ENCODE results near the gene PSMD7. TPM values are rescaled to one million over a fixed set of nuclear protein-coding genes. Genes with fewer than 3 reads are reported as not detected.

The PSMD7 gene
- total RNA-seq, 1 donor from 2014 or later: 114 TPM

GRCh38 chr16:74304164-74304834, 7.7 kb downstream of the PSMD7 start:
- DNase-seq (ENCODE audit: low read depth, low spot score): no peak
- Mint-ChIP-seq H3K27me3 (ENCODE audit: low read depth) (no peaks in the 10 kb centered on the region), H3K36me3 (ENCODE audit: low read depth) (peaks cover 8% of the 10 kb centered on the region), H3K4me3 (no peak overlapping the region), H3K27ac (ENCODE audit: unreplicated experiment) (no peak overlapping the region), H3K4me1 (no peaks in the 10 kb centered on the region), H3K9me3 (no peaks in the 10 kb centered on the region)
- peak; percentile 60 for TF ChIP-seq CTCF (conservative IDR thresholded peaks at IDR 0.05)

GRCh38 chr16:74304835-74305176, 8.2 kb downstream of the PSMD7 start:
- no peak overlapping the region for H3K27ac Mint-ChIP-seq (ENCODE audit: unreplicated experiment)
- no peaks in the 10 kb centered on the region for H3K4me1 Mint-ChIP-seq
- H3K4me3 Mint-ChIP-seq: no peak overlapping the region
- peaks cover 8% of the 10 kb centered on the region for H3K36me3 Mint-ChIP-seq (ENCODE audit: low read depth)
- H3K27me3 Mint-ChIP-seq (ENCODE audit: low read depth): no peaks in the 10 kb centered on the region
- H3K9me3 Mint-ChIP-seq: no peaks in the 10 kb centered on the region
- TF ChIP-seq CTCF (conservative IDR thresholded peaks at IDR 0.05): peak; percentile 3
- DNase-seq (ENCODE audit: low read depth, low spot score): no peak

- no peaks in the 10 kb centered on the region for H3K9me3 Mint-ChIP-seq
- H3K4me3 Mint-ChIP-seq: no peak overlapping the region
- no peaks in the 10 kb centered on the region for H3K27me3 Mint-ChIP-seq (ENCODE audit: low read depth)
- no peaks in the 10 kb centered on the region for H3K4me1 Mint-ChIP-seq
- TF ChIP-seq CTCF (conservative IDR thresholded peaks at IDR 0.05): no peak
- no peak overlapping the region for H3K27ac Mint-ChIP-seq (ENCODE audit: unreplicated experiment)
- H3K36me3 Mint-ChIP-seq (ENCODE audit: low read depth): peaks cover 8% of the 10 kb centered on the region
- no peak for DNase-seq (ENCODE audit: low read depth, low spot score)
Observed at GRCh38 chr16:74305281-74305680, 8.7 kb downstream of the PSMD7 start.

- DNase-seq (ENCODE audit: low read depth, low spot score): no peak
- no peak for TF ChIP-seq CTCF (conservative IDR thresholded peaks at IDR 0.05)
- Mint-ChIP-seq H3K9me3 (no peaks in the 10 kb centered on the region), H3K4me1 (no peaks in the 10 kb centered on the region), H3K36me3 (ENCODE audit: low read depth) (peaks cover 4% of the 10 kb centered on the region), H3K27me3 (ENCODE audit: low read depth) (no peaks in the 10 kb centered on the region), H3K4me3 (no peak overlapping the region), H3K27ac (ENCODE audit: unreplicated experiment) (no peak overlapping the region)
Observed at GRCh38 chr16:74305978-74306784, 9.6 kb downstream of the PSMD7 start.

GRCh38 chr16:74307383-74307782, 10.8 kb downstream of the PSMD7 start:
- no peaks in the 10 kb centered on the region for H3K9me3 Mint-ChIP-seq
- TF ChIP-seq CTCF (conservative IDR thresholded peaks at IDR 0.05): no peak
- H3K36me3 Mint-ChIP-seq (ENCODE audit: low read depth): peaks cover 4% of the 10 kb centered on the region
- H3K27ac Mint-ChIP-seq (ENCODE audit: unreplicated experiment): no peak overlapping the region
- H3K27me3 Mint-ChIP-seq (ENCODE audit: low read depth): no peaks in the 10 kb centered on the region
- no peak for DNase-seq (ENCODE audit: low read depth, low spot score)
- H3K4me1 Mint-ChIP-seq: no peaks in the 10 kb centered on the region
- no peak overlapping the region for H3K4me3 Mint-ChIP-seq

Data from neural crest cell (in vitro differentiated cells).